H1 (cell line): ENCODE measurements around the gene GAN. TPM values are rescaled to one million over a fixed set of nuclear protein-coding genes. Genes with fewer than 3 reads are reported as not detected.

ENCODE experiments used
- ASH2L ChIP-seq: fragments of 200-600, 300-600 bp; sonication (generic); IDR thresholded peaks from one replicate; pipeline ENCODE4 v1.7.1; 2017; ENCODE audit warnings: low read length
- CHD1 ChIP-seq: IDR thresholded peaks from 2 replicates; pipeline ENCODE4 v1.6.1; 2012; ENCODE audit warnings: low read depth, low read length, improper control_type of control experiment
- EZH2 ChIP-seq: fragments of 200-600 bp; sonication (generic); IDR thresholded peaks from 2 replicates; pipeline ENCODE4 v1.7.1; 2012; ENCODE audit warnings: low read depth, mild to moderate bottlenecking, moderate library complexity, low read length, inconsistent platforms; ENCODE audit not compliant: severe bottlenecking
- HDAC6 ChIP-seq: IDR thresholded peaks from one replicate; pipeline ENCODE4 v1.7.1; 2012; ENCODE audit warnings: low read depth, mild to moderate bottlenecking, inconsistent platforms, low read length, moderate library complexity
- KDM4A ChIP-seq: IDR thresholded peaks from one replicate; pipeline ENCODE4 v1.7.1; 2012; ENCODE audit warnings: low read depth, mild to moderate bottlenecking, moderate library complexity, low read length, inconsistent platforms; ENCODE audit not compliant: severe bottlenecking
- SAP30 ChIP-seq: fragments of 300-600 bp; sonication (generic); IDR thresholded peaks from 2 replicates; pipeline ENCODE4 v1.7.1; 2012; ENCODE audit warnings: low read length, moderate library complexity, mild to moderate bottlenecking, inconsistent platforms; ENCODE audit not compliant: insufficient read depth, insufficient replicate concordance
- SRF ChIP-seq: IDR thresholded peaks from 2 replicates; pipeline ENCODE4 v1.6.1; 2011; ENCODE audit warnings: mild to moderate bottlenecking, low read depth, low read length, moderate library complexity
- SUZ12 ChIP-seq: fragments of 200-600 bp; sonication (generic); IDR thresholded peaks from 2 replicates; pipeline ENCODE4 v1.6.1; 2012; ENCODE audit warnings: mild to moderate bottlenecking, inconsistent platforms, low read length, moderate library complexity, mixed read lengths
- TEAD4 ChIP-seq: IDR thresholded peaks from 2 replicates; pipeline ENCODE4 v1.6.1; 2012; ENCODE audit warnings: low read depth, low read length, inconsistent platforms, mixed read lengths
- USF2 ChIP-seq: IDR thresholded peaks from 2 replicates; pipeline ENCODE4 v1.6.1; 2011; ENCODE audit warnings: low read length, improper control_type of control experiment
- polyA plus RNA-seq, 7 experiments: library from polyadenylated mRNA; depleted of rRNA in 3 of 7; stranded (reverse) in 5 of 7; unstranded in 2 of 7; fragments of >200 nt in 5 of 7; fragments of 200-250 nt in 2 of 7; gene quantifications; 1 replicate in 5 of 7; 2 replicates in 1 of 7; 4 replicates in 1 of 7; pipeline versions ENCODE4 v1.2.1 to v1.2.3, GENCODE V29; 2011 to 2013; ENCODE audit warnings: missing spikeins in 2 of 7, mixed read lengths in 2 of 7
- total RNA-seq: library from RNA; stranded (reverse); fragmentation: NEBNext Ultra II Directional; extraction: Animal tissue kit (Norgen Biotek cat#: 25700); gene quantifications from 2 replicates; pipeline ENCODE4 v1.2.1, GENCODE V29; 2021
- TF ChIP-seq, protein P1 (sequence below): fragments of 300-600 bp; sonication (generic); IDR thresholded peaks from 2 replicates; pipeline ENCODE4 v1.7.1; 2012; ENCODE audit warnings: low read length, moderate library complexity, mild to moderate bottlenecking, inconsistent platforms; ENCODE audit not compliant: insufficient replicate concordance

The GAN gene
- total and polyA plus RNA-seq, 2 of the 8 experiments (the other 6 are each of a cell fraction or from before 2014, with no cell fraction given), result 4.5 to 23.9 TPM

DNA sequence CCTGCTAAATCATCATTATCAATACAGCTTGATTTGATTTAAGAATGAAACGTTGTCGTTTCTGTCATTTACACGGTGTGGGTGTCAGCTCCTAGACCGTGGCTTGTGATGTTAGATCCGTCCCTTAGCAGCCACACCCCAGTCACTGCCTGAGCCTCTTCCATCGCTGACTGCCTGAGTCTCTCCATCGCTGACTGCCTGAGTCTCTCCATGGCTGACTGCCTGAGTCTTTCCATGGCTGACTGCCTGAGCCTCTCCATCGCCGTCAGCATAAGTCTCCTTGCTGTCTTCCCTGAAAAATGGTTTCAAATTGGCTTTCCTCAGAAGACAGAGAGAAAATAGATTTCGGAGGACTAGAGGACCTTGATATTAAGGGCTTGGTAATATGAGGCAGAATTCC, 76.1 kb downstream of the GAN start (continued):
- TF ChIP-seq, protein P1, sequence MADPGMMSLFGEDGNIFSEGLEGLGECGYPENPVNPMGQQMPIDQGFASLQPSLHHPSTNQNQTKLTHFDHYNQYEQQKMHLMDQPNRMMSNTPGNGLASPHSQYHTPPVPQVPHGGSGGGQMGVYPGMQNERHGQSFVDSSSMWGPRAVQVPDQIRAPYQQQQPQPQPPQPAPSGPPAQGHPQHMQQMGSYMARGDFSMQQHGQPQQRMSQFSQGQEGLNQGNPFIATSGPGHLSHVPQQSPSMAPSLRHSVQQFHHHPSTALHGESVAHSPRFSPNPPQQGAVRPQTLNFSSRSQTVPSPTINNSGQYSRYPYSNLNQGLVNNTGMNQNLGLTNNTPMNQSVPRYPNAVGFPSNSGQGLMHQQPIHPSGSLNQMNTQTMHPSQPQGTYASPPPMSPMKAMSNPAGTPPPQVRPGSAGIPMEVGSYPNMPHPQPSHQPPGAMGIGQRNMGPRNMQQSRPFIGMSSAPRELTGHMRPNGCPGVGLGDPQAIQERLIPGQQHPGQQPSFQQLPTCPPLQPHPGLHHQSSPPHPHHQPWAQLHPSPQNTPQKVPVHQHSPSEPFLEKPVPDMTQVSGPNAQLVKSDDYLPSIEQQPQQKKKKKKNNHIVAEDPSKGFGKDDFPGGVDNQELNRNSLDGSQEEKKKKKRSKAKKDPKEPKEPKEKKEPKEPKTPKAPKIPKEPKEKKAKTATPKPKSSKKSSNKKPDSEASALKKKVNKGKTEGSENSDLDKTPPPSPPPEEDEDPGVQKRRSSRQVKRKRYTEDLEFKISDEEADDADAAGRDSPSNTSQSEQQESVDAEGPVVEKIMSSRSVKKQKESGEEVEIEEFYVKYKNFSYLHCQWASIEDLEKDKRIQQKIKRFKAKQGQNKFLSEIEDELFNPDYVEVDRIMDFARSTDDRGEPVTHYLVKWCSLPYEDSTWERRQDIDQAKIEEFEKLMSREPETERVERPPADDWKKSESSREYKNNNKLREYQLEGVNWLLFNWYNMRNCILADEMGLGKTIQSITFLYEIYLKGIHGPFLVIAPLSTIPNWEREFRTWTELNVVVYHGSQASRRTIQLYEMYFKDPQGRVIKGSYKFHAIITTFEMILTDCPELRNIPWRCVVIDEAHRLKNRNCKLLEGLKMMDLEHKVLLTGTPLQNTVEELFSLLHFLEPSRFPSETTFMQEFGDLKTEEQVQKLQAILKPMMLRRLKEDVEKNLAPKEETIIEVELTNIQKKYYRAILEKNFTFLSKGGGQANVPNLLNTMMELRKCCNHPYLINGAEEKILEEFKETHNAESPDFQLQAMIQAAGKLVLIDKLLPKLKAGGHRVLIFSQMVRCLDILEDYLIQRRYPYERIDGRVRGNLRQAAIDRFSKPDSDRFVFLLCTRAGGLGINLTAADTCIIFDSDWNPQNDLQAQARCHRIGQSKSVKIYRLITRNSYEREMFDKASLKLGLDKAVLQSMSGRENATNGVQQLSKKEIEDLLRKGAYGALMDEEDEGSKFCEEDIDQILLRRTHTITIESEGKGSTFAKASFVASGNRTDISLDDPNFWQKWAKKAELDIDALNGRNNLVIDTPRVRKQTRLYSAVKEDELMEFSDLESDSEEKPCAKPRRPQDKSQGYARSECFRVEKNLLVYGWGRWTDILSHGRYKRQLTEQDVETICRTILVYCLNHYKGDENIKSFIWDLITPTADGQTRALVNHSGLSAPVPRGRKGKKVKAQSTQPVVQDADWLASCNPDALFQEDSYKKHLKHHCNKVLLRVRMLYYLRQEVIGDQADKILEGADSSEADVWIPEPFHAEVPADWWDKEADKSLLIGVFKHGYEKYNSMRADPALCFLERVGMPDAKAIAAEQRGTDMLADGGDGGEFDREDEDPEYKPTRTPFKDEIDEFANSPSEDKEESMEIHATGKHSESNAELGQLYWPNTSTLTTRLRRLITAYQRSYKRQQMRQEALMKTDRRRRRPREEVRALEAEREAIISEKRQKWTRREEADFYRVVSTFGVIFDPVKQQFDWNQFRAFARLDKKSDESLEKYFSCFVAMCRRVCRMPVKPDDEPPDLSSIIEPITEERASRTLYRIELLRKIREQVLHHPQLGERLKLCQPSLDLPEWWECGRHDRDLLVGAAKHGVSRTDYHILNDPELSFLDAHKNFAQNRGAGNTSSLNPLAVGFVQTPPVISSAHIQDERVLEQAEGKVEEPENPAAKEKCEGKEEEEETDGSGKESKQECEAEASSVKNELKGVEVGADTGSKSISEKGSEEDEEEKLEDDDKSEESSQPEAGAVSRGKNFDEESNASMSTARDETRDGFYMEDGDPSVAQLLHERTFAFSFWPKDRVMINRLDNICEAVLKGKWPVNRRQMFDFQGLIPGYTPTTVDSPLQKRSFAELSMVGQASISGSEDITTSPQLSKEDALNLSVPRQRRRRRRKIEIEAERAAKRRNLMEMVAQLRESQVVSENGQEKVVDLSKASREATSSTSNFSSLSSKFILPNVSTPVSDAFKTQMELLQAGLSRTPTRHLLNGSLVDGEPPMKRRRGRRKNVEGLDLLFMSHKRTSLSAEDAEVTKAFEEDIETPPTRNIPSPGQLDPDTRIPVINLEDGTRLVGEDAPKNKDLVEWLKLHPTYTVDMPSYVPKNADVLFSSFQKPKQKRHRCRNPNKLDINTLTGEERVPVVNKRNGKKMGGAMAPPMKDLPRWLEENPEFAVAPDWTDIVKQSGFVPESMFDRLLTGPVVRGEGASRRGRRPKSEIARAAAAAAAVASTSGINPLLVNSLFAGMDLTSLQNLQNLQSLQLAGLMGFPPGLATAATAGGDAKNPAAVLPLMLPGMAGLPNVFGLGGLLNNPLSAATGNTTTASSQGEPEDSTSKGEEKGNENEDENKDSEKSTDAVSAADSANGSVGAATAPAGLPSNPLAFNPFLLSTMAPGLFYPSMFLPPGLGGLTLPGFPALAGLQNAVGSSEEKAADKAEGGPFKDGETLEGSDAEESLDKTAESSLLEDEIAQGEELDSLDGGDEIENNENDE, result no peak
- TF ChIP-seq SUZ12 (no peak), KDM4A (no peak), USF2 (no peak), CHD1 (no peak), HDAC6 (no peak), SRF (no peak), TEAD4 (no peak), ASH2L (no peak), SAP30 (no peak), EZH2 (no peak)
